GM12891 (cell line): ENCODE results near the gene FAM170B.

ENCODE experiments used
- POLR2A ChIP-seq: IDR thresholded peaks from 2 replicates; pipeline ENCODE4 v1.6.1; 2011; ENCODE audit warnings: low read depth, low read length, control low read depth
- POLR2AphosphoS5 ChIP-seq: IDR thresholded peaks from 2 replicates; pipeline ENCODE4 v1.6.1; 2011; ENCODE audit warnings: low read depth, low read length, control low read depth
- TAF1 ChIP-seq: IDR thresholded peaks from 2 replicates; pipeline ENCODE4 v1.6.1; 2011; ENCODE audit warnings: low read depth, low read length, control low read depth

DNA sequence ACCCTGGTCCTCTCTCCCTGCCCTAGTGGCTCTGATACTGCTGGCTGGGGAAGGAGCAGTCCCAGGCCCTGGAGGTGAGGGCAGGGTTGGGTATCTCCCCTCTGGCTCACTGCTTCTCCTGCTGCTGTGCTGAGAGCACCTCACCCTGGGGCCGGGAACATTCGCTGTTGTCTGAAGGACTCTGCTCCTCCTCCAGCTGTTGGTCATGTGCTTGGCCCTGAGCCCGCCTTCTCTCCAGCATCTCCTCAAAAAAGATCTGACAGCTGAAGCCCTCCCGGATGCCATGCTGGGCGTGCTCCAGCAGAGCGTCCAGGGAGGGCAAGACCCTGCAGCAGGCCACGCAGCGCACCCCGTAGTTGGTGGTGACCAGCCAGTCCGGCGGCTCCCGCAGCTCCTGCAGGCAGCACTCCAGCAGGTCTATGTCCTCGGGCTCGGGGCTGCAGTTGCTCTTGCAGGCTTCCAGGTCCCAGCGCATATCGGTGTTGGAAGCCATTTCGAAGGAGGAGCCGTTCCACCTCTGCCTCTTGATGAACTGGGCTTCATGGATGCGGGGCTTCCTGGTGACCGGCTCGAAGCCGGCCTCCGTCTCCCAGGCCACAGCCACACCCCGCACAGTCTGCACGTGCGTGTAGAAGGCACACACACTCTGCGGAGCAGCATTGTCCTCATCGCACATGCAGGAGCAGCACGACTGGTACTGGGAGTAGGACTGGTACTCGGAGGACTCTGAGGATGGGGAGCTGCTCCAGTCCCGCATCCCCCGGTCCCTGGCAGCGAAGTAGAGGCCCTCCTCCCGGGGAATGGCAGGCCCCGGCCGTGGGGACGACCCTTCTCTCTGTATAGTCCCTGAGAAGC, 2.1 kb downstream of the FAM170B start:
- TF ChIP-seq POLR2A: no peak
- no peak for TF ChIP-seq TAF1
- TF ChIP-seq POLR2AphosphoS5: no peak
